Activated naive CD4-positive, alpha-beta T cell treated with anti-CD3 and anti-CD28 coated beads, Interleukin-2, amount 50 U/mL, for 24 hours (primary cell): ENCODE measurements around the gene PITPNC1.
"Not testable (repeated sequence)": the region's sequence is repeated elsewhere in the genome, so short reads cannot be mapped to it uniquely, and the experiment has no call there.

Experiments
- H3K27ac Mint-ChIP-seq: one replicate; pipeline ENCODE4 v1.8.0; 2021; ENCODE audit warnings: mild to moderate bottlenecking, mixed read lengths
- H3K27me3 Mint-ChIP-seq: one replicate; pipeline ENCODE4 v1.8.0; 2021; ENCODE audit warnings: mixed read lengths
- H3K36me3 Mint-ChIP-seq: one replicate; pipeline ENCODE4 v1.8.0; 2021; ENCODE audit warnings: mixed read lengths
- H3K4me1 Mint-ChIP-seq: one replicate; pipeline ENCODE4 v1.8.0; 2021; ENCODE audit warnings: mixed read lengths
- H3K4me3 Mint-ChIP-seq: one replicate; pipeline ENCODE4 v1.8.0; 2021; ENCODE audit warnings: mild to moderate bottlenecking, mixed read lengths
- H3K9me3 Mint-ChIP-seq: one replicate; pipeline ENCODE4 v1.8.0; 2021; ENCODE audit warnings: mixed read lengths

The PITPNC1 gene

GRCh38 chr17:67385122-67385988, 8.3 kb downstream of the PITPNC1 start:
- H3K36me3 Mint-ChIP-seq: peaks cover 5% of the 10 kb centered on the region
- H3K27me3 Mint-ChIP-seq: no peaks in the 10 kb centered on the region
- H3K4me1 Mint-ChIP-seq: peaks cover 78% of the 10 kb centered on the region
- peak overlapping the region; percentile 15 for H3K27ac Mint-ChIP-seq
- H3K9me3 Mint-ChIP-seq: no peaks in the 10 kb centered on the region
- H3K4me3 Mint-ChIP-seq: no peak overlapping the region

- Mint-ChIP-seq H3K4me3 (peak overlapping the region; percentile 49), H3K9me3 (no peaks in the 10 kb centered on the region), H3K4me1 (peaks cover 81% of the 10 kb centered on the region), H3K27me3 (no peaks in the 10 kb centered on the region), H3K36me3 (peaks cover 6% of the 10 kb centered on the region), H3K27ac (peak overlapping the region; percentile 99)
These were observed 10.0 kb downstream of the PITPNC1 start for GRCh38 chr17:67386965-67387551.

DNA sequence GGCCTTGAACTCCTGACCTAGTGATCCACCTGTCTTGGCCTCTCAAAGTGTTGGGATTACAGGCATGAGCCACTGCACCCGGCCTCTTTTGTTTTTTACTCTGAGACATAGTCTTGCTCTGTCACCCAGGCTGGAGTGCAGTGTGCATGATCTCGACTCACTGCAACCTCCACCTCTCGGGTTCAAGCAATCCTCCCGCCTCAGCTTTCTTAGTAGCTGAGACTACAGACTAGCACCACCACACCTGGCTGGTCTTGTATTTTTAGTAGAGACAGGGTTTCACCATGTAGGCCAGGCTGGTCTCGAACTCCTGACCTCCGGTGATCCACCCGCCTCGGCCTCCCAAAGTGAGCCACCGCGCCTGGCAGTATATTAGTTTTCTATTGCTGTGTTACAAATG, 11.5 kb downstream of the PITPNC1 start:
- H3K36me3 Mint-ChIP-seq, H3K27me3 Mint-ChIP-seq, H3K9me3 Mint-ChIP-seq, H3K4me3 Mint-ChIP-seq: not testable (repeated sequence)
- Mint-ChIP-seq H3K4me1 (peaks cover 83% of the 10 kb centered on the region), H3K27ac (peak overlapping the region; percentile 93)

DNA sequence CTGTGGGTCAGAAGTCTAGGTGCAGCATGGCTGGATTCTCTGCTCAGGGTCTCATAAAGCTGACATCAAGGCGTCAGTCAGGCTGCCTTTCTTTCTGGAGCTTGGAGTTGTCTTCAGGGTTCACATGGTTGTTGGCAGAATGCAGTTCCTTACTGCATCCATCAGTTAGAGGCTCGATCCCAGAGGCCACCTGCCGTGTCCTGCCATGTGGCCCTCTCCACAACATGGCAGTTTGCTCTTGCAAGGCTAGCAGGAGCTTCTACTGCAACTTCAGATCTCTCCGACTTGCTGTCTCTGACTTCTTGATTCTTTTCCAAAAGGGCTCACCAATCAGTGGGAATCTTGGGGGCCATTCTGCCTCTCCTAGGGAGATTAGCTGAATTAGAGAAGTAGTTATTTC, 11.9 kb downstream of the PITPNC1 start:
- Mint-ChIP-seq H3K36me3 (peaks cover 6% of the 10 kb centered on the region), H3K27ac (peak overlapping the region; percentile 93), H3K27me3 (no peaks in the 10 kb centered on the region), H3K4me1 (peaks cover 83% of the 10 kb centered on the region), H3K9me3 (no peaks in the 10 kb centered on the region), H3K4me3 (peak overlapping the region; percentile 19)

GRCh38 chr17:67390006-67390645, 13.0 kb downstream of the PITPNC1 start:
- Mint-ChIP-seq H3K36me3 (peaks cover 7% of the 10 kb centered on the region), H3K4me3 (peak overlapping the region; percentile 79)

DNA sequence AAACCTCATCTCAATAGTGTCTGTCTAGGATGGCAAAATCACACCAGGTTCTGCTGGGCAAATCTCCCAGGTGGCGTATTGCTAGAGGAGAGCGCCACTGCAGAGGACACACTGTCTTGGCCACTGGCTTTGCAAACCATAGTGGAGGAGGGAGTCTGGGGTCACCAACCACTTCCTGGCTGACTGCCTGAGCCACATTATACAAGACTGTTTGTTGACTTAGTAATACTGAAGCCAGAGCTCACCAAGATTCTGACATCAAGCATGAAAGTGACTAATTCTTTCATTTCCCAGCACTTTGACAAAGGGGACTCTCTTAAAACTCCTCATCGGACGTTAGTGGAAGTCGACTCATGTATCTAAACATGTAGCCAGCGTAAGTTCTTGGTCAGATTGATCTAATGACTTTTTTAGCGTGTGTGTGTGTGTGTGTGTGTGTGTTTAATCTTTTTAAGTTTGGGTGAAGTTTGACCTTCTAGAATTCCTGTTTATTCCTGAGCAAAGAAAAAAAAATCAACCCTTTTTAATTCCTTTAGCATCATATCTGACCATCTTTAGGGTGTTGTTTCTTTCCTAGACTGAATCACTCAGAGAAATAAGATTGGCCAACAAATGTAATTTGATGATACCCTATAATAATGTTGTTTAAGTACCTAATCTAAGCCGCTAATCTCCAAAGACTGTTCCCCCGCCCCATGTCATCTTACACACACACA, 13.7 kb downstream of the PITPNC1 start:
- H3K9me3 Mint-ChIP-seq: no peaks in the 10 kb centered on the region
- H3K36me3 Mint-ChIP-seq: peaks cover 7% of the 10 kb centered on the region

More at GRCh38 chr17:67390006-67390645, 13.0 kb downstream of the PITPNC1 start:
- Mint-ChIP-seq H3K4me1 (peaks cover 90% of the 10 kb centered on the region), H3K27me3 (no peaks in the 10 kb centered on the region), H3K27ac (peak overlapping the region; percentile 93), H3K9me3 (no peaks in the 10 kb centered on the region)

GRCh38 chr17:67392111-67392510, 15.0 kb downstream of the PITPNC1 start:
- H3K36me3 Mint-ChIP-seq: peaks cover 7% of the 10 kb centered on the region
- peaks cover 83% of the 10 kb centered on the region for H3K4me1 Mint-ChIP-seq
- H3K4me3 Mint-ChIP-seq: peak overlapping the region; percentile 68
- H3K27me3 Mint-ChIP-seq: no peaks in the 10 kb centered on the region
- peak overlapping the region; percentile 95 for H3K27ac Mint-ChIP-seq
- no peaks in the 10 kb centered on the region for H3K9me3 Mint-ChIP-seq

More for the DNA sequence above, 13.7 kb downstream of the PITPNC1 start:
- peak overlapping the region; percentile 79 for H3K4me3 Mint-ChIP-seq
- no peaks in the 10 kb centered on the region for H3K27me3 Mint-ChIP-seq
- peaks cover 91% of the 10 kb centered on the region for H3K4me1 Mint-ChIP-seq
- peak overlapping the region; percentile 93 for H3K27ac Mint-ChIP-seq

GRCh38 chr17:67393809-67394397, 16.8 kb downstream of the PITPNC1 start:
- peaks cover 12% of the 10 kb centered on the region for H3K36me3 Mint-ChIP-seq
- peak overlapping the region; percentile 93 for H3K27ac Mint-ChIP-seq
- peaks cover 83% of the 10 kb centered on the region for H3K4me1 Mint-ChIP-seq
- no peak overlapping the region for H3K4me3 Mint-ChIP-seq
- no peaks in the 10 kb centered on the region for H3K27me3 Mint-ChIP-seq
- no peaks in the 10 kb centered on the region for H3K9me3 Mint-ChIP-seq

DNA sequence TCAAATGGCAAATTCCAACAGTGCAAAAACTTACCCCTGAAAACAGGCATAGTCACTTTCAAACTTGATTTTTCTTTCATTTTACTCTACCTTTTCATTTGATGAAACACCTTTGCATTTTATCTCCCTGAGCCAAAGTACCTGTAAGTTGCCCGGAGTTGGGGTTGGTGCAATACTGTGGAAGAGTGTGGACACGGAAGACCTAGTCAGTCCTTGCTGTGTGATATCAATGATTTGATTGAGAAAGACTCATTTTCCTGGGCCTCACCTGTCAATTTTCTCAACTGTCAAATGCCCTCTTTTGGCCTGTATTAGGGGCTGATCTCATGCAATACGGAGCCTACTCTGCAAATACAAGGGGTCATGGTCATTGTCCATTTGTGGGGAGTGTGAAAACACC, 22.6 kb downstream of the PITPNC1 start:
- H3K4me3 Mint-ChIP-seq: peak overlapping the region; percentile 90
- peaks cover 85% of the 10 kb centered on the region for H3K4me1 Mint-ChIP-seq
- no peaks in the 10 kb centered on the region for H3K27me3 Mint-ChIP-seq
- peak overlapping the region; percentile 99 for H3K27ac Mint-ChIP-seq
- H3K9me3 Mint-ChIP-seq: no peaks in the 10 kb centered on the region
- H3K36me3 Mint-ChIP-seq: peaks cover 9% of the 10 kb centered on the region

DNA sequence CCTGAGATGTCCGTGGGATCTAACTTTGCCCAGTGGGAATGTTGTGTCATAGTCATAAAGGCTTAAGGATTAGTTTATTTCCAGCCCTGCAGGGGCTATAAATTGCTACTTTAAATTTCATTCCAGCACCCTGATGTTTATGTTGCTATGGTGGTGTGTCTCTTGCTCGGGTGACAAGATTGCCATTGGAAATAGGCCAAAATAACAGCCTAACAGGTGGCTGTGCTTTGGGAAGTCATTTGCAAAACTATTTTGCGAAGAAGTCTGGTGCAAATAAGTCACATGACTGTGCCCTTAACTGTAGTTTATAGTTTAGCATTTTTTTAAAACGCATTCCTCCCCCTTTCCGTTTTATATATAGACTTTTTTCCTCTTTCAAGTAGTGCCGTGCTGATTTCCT, 23.1 kb downstream of the PITPNC1 start:
- H3K4me3 Mint-ChIP-seq: peak overlapping the region; percentile 90
- peaks cover 8% of the 10 kb centered on the region for H3K36me3 Mint-ChIP-seq
- H3K27ac Mint-ChIP-seq: peak overlapping the region; percentile 99
- no peaks in the 10 kb centered on the region for H3K27me3 Mint-ChIP-seq
- H3K9me3 Mint-ChIP-seq: no peaks in the 10 kb centered on the region
- H3K4me1 Mint-ChIP-seq: peaks cover 84% of the 10 kb centered on the region

- Mint-ChIP-seq H3K4me1 (peaks cover 83% of the 10 kb centered on the region), H3K27ac (peak overlapping the region; percentile 99), H3K27me3 (no peaks in the 10 kb centered on the region), H3K36me3 (peaks cover 12% of the 10 kb centered on the region), H3K4me3 (peak overlapping the region; percentile 90), H3K9me3 (no peaks in the 10 kb centered on the region)
These were observed 24.0 kb downstream of the PITPNC1 start for GRCh38 chr17:67401106-67401505.

DNA sequence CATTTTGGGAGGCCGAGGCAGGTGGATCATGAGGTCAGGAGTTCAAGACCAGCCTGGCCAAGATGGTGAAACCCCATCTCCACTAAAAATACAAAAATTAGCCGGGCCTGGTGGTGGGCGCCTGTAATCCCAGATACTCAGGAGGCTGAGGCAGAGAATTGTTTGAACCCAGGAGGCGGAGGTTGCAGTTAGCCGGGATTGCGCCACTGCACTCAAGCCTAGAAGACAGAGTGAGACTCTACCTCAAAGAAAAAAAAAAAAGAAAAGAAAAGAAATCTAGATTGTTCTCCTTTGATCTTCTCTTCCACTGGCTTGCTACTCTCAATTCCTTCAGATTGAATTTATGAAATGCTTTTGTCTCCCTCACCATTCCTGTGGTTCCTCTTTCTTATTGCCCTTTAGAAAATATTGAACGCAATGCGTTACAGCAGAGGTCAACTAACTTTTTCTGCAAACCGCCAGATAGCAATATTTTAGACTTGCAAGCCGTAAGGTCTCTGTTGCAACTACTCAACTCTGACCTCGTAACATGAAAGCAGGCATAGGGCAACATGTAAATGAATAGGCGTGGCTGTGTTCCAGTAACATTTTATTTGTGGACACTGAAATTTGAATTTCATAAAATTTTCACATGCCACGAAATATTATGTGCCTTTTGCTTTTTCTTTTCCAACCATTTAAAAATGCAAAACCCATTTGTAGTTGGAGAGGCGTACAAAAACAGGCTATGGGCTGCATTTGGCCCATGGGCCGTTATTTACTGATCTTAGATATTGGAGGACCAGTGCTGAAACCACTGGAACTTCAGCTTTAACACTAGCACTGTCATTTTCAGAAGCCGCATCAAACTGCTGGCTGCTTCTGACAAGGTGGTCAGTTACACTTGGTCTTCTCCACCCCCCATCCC, 24.8 kb downstream of the PITPNC1 start:
- Mint-ChIP-seq H3K36me3 (peaks cover 14% of the 10 kb centered on the region), H3K27ac (peak overlapping the region; percentile 99), H3K4me1 (peaks cover 88% of the 10 kb centered on the region), H3K27me3 (no peaks in the 10 kb centered on the region), H3K4me3 (peak overlapping the region; percentile 90), H3K9me3 (no peaks in the 10 kb centered on the region)

DNA sequence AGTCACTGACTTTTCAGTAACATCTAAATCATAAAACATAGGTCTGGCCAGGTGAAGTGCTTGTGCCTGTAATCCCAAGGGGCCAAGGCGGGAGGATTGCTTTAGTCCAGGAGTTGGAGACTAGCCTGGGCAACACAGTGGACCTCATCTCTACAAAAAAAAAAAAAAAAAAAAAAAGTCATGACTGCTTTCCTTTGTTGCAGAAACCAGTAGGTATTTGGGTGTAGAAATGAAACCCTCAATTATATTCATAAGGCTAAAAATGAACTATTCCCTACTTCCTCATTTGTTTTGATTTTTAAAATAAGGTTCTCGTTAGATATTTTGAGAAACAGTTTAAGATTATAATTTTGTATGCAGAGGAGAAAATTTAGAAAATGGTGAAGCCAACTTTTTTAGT, 26.0 kb downstream of the PITPNC1 start:
- H3K36me3 Mint-ChIP-seq: peaks cover 13% of the 10 kb centered on the region
- H3K4me1 Mint-ChIP-seq: peaks cover 85% of the 10 kb centered on the region
- H3K9me3 Mint-ChIP-seq: no peaks in the 10 kb centered on the region
- H3K4me3 Mint-ChIP-seq: peak overlapping the region; percentile 37
- peak overlapping the region; percentile 99 for H3K27ac Mint-ChIP-seq
- no peaks in the 10 kb centered on the region for H3K27me3 Mint-ChIP-seq

- H3K4me3 Mint-ChIP-seq: no peak overlapping the region
These were observed 26.4 kb downstream of the PITPNC1 start for GRCh38 chr17:67403483-67403882.

More at GRCh38 chr17:67403483-67403882, 26.4 kb downstream of the PITPNC1 start:
- Mint-ChIP-seq H3K27ac (no peak overlapping the region), H3K36me3 (peaks cover 10% of the 10 kb centered on the region), H3K27me3 (no peaks in the 10 kb centered on the region), H3K9me3 (no peaks in the 10 kb centered on the region), H3K4me1 (peaks cover 83% of the 10 kb centered on the region)
